Measurements from ENCODE around the gene PFKFB2. TPM values are rescaled to one million over a fixed set of nuclear protein-coding genes. Genes with fewer than 3 reads are reported as not detected.

Gene PFKFB2
- total and polyA plus RNA-seq, 2 donors (not counting 3 experiments of a cell fraction or from before 2014, with no cell fraction given): 0.70 to 2.0 TPM

- H3K4me2 ChIP-seq (ENCODE audit: insufficient read depth, low read length): no peak overlapping the region
- CTCF ChIA-PET: interaction anchor here (1.1 to 2.2 kb wide), 3 partner anchors 11 to 356 kb away, joined by 3 to 11 read pairs (median 5); no protein-coding TSS in a partner anchor
- TF ChIP-seq POLR2A (IDR thresholded peaks at IDR 0.05; ENCODE audit: low read depth, low read length) (no peak), FOS (IDR thresholded peaks at IDR 0.05; ENCODE audit: borderline replicate concordance, insufficient read depth, low read length) (no peak), MAX (IDR thresholded peaks at IDR 0.05; ENCODE audit: insufficient read depth, insufficient read length) (no peak), JUN (IDR thresholded peaks at IDR 0.05; ENCODE audit: borderline replicate concordance, insufficient read depth, insufficient read length, low read depth) (no peak), EZH2 (IDR thresholded peaks at IDR 0.05; ENCODE audit: borderline replicate concordance, low read depth, low read length, severe bottlenecking) (no peak), CTCF (IDR thresholded peaks at IDR 0.05; ENCODE audit: extremely low read depth in 1 of 2, insufficient read depth in 1 of 2, low read depth in 1 of 2, low read length in 2 of 2) (no peak), GATA2 (IDR thresholded peaks at IDR 0.05; ENCODE audit: insufficient read depth, insufficient read length, low read depth, low read length) (no peak), POLR2AphosphoS5 (IDR thresholded peaks at IDR 0.05; ENCODE audit: insufficient read depth, low read depth, low read length) (no peak), MYC (IDR thresholded peaks at IDR 0.05; ENCODE audit: low read depth, low read length) (no peak)
- H3K4me1 ChIP-seq (ENCODE audit: control insufficient read depth, extremely low read depth, insufficient read depth, low read length): peaks cover 15% of the 10 kb centered on the region
- H3K79me2 ChIP-seq (ENCODE audit: control insufficient read depth, insufficient read depth, low read length): peaks cover 46% of the 10 kb centered on the region
- no peaks in the 10 kb centered on the region for H3K9me1 ChIP-seq (replicated peaks; ENCODE audit: control insufficient read depth, extremely low read depth, insufficient read depth, low read length)
- intact Hi-C loops (cut with micrococcal nuclease): no loop called here
- dilution Hi-C loops (cut with MboI; ENCODE audit: extremely low pct_ligation_motif_present, low sequenced_read_pairs): no loop called here
- peaks cover 0 to 2% of the 10 kb centered on the region in 2 experiments for H3K27me3 ChIP-seq (ENCODE audit: control insufficient read depth in 2 of 2, insufficient read depth in 2 of 2, low read length in 2 of 2)
- H3K27ac ChIP-seq (ENCODE audit: insufficient read depth, low read depth, low read length): no peak overlapping the region
- peaks cover 7% of the 10 kb centered on the region for H4K20me1 ChIP-seq (replicated peaks; ENCODE audit: control insufficient read depth, extremely low read depth, insufficient read depth, low read length)
- no peak overlapping the region for H3K9ac ChIP-seq (replicated peaks; ENCODE audit: extremely low read depth, insufficient read depth, low read length)
- no peak overlapping the region for H3K4me3 ChIP-seq (replicated peaks in 1 of 3; ENCODE audit: insufficient read depth in 1 of 3, low read depth in 1 of 3, low read length in 3 of 3)
- no peaks in the 10 kb centered on the region for H3K9me3 ChIP-seq (replicated peaks; ENCODE audit: control insufficient read depth, insufficient read depth, low read length)
- POLR2A ChIA-PET: no interaction called here
- no TSS peak for BruUV-seq (replicated peaks)
- H2AFZ ChIP-seq (ENCODE audit: low read depth, low read length): no peak overlapping the region
- DNase-seq (ENCODE audit: low read depth, low spot score) (no peak), FAIRE-seq (no peak)
- peaks cover 6 to 12% of the 10 kb centered on the region in 2 experiments for H3K36me3 ChIP-seq (ENCODE audit: control insufficient read depth in 2 of 2, extremely low read depth in 1 of 2, insufficient read depth in 2 of 2, low read length in 2 of 2)
Measured at GRCh38 chr1:207049054-207049453, 4.0 kb upstream of the PFKFB2 start.
